H1 (cell line): Measurements from ENCODE around the gene RYR3. TPM values are rescaled to one million over a fixed set of nuclear protein-coding genes. Genes with fewer than 3 reads are reported as not detected.

Source experiments
- CTCF ChIA-PET: fragments of 300-600 bp; sonication (Branson Sonifier 250); formaldehyde crosslinking; loops from one replicate; lab custom pipeline; 2021; ENCODE audit not compliant: partially characterized antibody; lab: Charles Lee
- POLR2A ChIA-PET: fragments of 300-600 bp; sonication (Branson Sonifier 250); formaldehyde crosslinking; loops from one replicate; lab custom pipeline; 2021; ENCODE audit warnings: inconsistent platforms; ENCODE audit not compliant: partially characterized antibody; lab: Charles Lee
- DNase-seq, 2 experiments: peaks; one replicate each; pipeline versions ENCODE4 v3.0.0 to v3.0.0-alpha.2; 2010 to 2022; ENCODE audit warnings: low spot score in 2 of 2, low read depth in 1 of 2, mixed read lengths in 1 of 2
- FAIRE-seq: peaks from 2 replicates; lab custom pipeline; 2011; peaks lifted over from hg19 to GRCh38; lab: Jason Lieb, UNC
- H2AFZ ChIP-seq: 2 replicates; pipeline ENCODE4 v1.8.1; 2012; ENCODE audit warnings: low read length, inconsistent platforms
- H2AK5ac ChIP-seq: 2 replicates; pipeline ENCODE4 v1.6.1; 2013; ENCODE audit warnings: low read depth, low read length
- H2BK120ac ChIP-seq: replicated peaks from 2 replicates; pipeline ENCODE3; 2013; ENCODE audit warnings: low read depth, low read length, inconsistent platforms
- H2BK12ac ChIP-seq: 2 replicates; pipeline ENCODE4 v1.6.1; 2013; ENCODE audit warnings: low read depth, low read length
- H2BK15ac ChIP-seq: 2 replicates; pipeline ENCODE4 v1.6.1; 2013; ENCODE audit warnings: low read length
- H2BK20ac ChIP-seq: 2 replicates; pipeline ENCODE4 v1.6.1; 2013; ENCODE audit warnings: low read length
- H2BK5ac ChIP-seq: 2 replicates; pipeline ENCODE4 v1.6.1; 2013; ENCODE audit warnings: low read depth, low read length
- H3K14ac ChIP-seq: 2 replicates; pipeline ENCODE4 v1.6.1; 2013; ENCODE audit warnings: inconsistent platforms; ENCODE audit not compliant: insufficient read length
- H3K18ac ChIP-seq: 2 replicates; pipeline ENCODE4 v1.6.1; 2013; ENCODE audit warnings: low read length; ENCODE audit errors: extremely low read depth
- H3K23ac ChIP-seq: 2 replicates; pipeline ENCODE4 v1.6.1; 2013; ENCODE audit warnings: inconsistent platforms; ENCODE audit not compliant: insufficient read length
- H3K23me2 ChIP-seq: 2 replicates; pipeline ENCODE4 v1.6.1; 2013; ENCODE audit warnings: low read depth, low read length
- H3K27ac ChIP-seq: 2 replicates; pipeline ENCODE4 v1.6.1; 2011; ENCODE audit warnings: low read depth, low read length, inconsistent platforms
- H3K27me3 ChIP-seq, 4 experiments: replicated peaks in 1 of 4; 1 replicate in 1 of 4; 2 replicates in 3 of 4; pipeline versions ENCODE4 v1.6.1 to v1.8.1; 2011 to 2013; ENCODE audit warnings: low read length in 3 of 4, mild to moderate bottlenecking in 3 of 4, inconsistent platforms in 2 of 4, mixed read lengths in 2 of 4, moderate library complexity in 1 of 4; ENCODE audit not compliant: control insufficient read depth in 3 of 4, insufficient read depth in 3 of 4; ENCODE audit errors: extremely low read depth in 1 of 4
- H3K36me3 ChIP-seq, 4 experiments: 2 replicates each; pipeline versions ENCODE4 v1.6.1 to v1.8.1; 2011 to 2013; ENCODE audit warnings: mild to moderate bottlenecking in 4 of 4, low read length in 3 of 4, moderate library complexity in 2 of 4, control low read depth in 1 of 4, inconsistent platforms in 1 of 4; ENCODE audit not compliant: insufficient read depth in 4 of 4, control insufficient read depth in 2 of 4
- H3K4ac ChIP-seq: replicated peaks from 2 replicates; pipeline ENCODE3; 2013; ENCODE audit warnings: low read length, low read depth, mixed read lengths, inconsistent platforms; ENCODE audit not compliant: insufficient read length
- H3K4me1 ChIP-seq, 4 experiments: replicated peaks in 1 of 4; 1 replicate in 1 of 4; 2 replicates in 3 of 4; pipeline versions ENCODE4 v1.6.1 to v1.8.1; 2011 to 2013; ENCODE audit warnings: low read length in 3 of 4, inconsistent platforms in 2 of 4, mixed read lengths in 1 of 4; ENCODE audit not compliant: insufficient read depth in 4 of 4, control insufficient read depth in 3 of 4
- H3K4me2 ChIP-seq, 2 experiments: 2 replicates each; pipeline versions ENCODE4 v1.6.1 to v1.8.1; 2011 to 2013; ENCODE audit warnings: low read depth in 2 of 2, low read length in 2 of 2, control low read depth in 1 of 2, inconsistent platforms in 1 of 2, mild to moderate bottlenecking in 1 of 2; ENCODE audit not compliant: insufficient read depth in 1 of 2
- H3K4me3 ChIP-seq, 4 experiments: fragments of 200-600, 300-600 bp in 1 of 4; sonication (generic), shearing (Covaris generic), sonication (Bioruptor Twin) in 1 of 4; 2 replicates each; pipeline versions ENCODE4 v1.5.1 to v1.8.1; 2011 to 2016; ENCODE audit warnings: low read length in 4 of 4, low read depth in 3 of 4, control low read depth in 2 of 4, inconsistent platforms in 2 of 4, mild to moderate bottlenecking in 2 of 4, mixed read lengths in 1 of 4, moderate library complexity in 1 of 4; ENCODE audit not compliant: insufficient read depth in 2 of 4; ENCODE audit errors: extremely low read depth in 1 of 4
- H3K56ac ChIP-seq: replicated peaks from 2 replicates; pipeline ENCODE3; 2013; ENCODE audit warnings: low read depth, mild to moderate bottlenecking, mixed read lengths, low read length, inconsistent platforms; ENCODE audit not compliant: insufficient read length
- H3K79me1 ChIP-seq: 2 replicates; pipeline ENCODE4 v1.6.1; 2013; ENCODE audit warnings: low read depth, low read length, control low read depth
- H3K79me2 ChIP-seq, 2 experiments: 2 replicates each; pipeline versions ENCODE4 v1.6.1 to v1.8.1; 2012 to 2013; ENCODE audit warnings: low read length in 2 of 2, mild to moderate bottlenecking in 2 of 2, inconsistent platforms in 1 of 2; ENCODE audit not compliant: insufficient read depth in 2 of 2, control insufficient read depth in 1 of 2
- H3K9ac ChIP-seq, 4 experiments: replicated peaks in 1 of 4; 1 replicate in 1 of 4; 2 replicates in 3 of 4; pipeline versions ENCODE4 v1.6.1 to v1.8.1; 2011 to 2013; ENCODE audit warnings: low read depth in 3 of 4, low read length in 3 of 4, control low read depth in 2 of 4, mild to moderate bottlenecking in 2 of 4, moderate library complexity in 2 of 4, inconsistent platforms in 1 of 4; ENCODE audit errors: extremely low read depth in 1 of 4
- H3K9me3 ChIP-seq, 2 experiments: 2 replicates each; pipeline versions ENCODE4 v1.6.1 to v1.8.1; 2012 to 2013; ENCODE audit warnings: mild to moderate bottlenecking in 2 of 2, moderate library complexity in 2 of 2, control low read depth in 1 of 2, inconsistent platforms in 1 of 2, low read depth in 1 of 2, low read length in 1 of 2, mixed read lengths in 1 of 2; ENCODE audit not compliant: insufficient read depth in 2 of 2
- H4K20me1 ChIP-seq, 2 experiments: replicated peaks in 1 of 2; 2 replicates each; pipeline versions ENCODE3 to v1.8.1; 2011 to 2013; ENCODE audit warnings: inconsistent platforms in 2 of 2, low read length in 2 of 2, mild to moderate bottlenecking in 1 of 2; ENCODE audit not compliant: insufficient read depth in 2 of 2, control insufficient read depth in 1 of 2
- H4K5ac ChIP-seq: 2 replicates; pipeline ENCODE4 v1.6.1; 2013; ENCODE audit warnings: low read length, low read depth, mixed read lengths, inconsistent platforms; ENCODE audit not compliant: insufficient read length
- H4K8ac ChIP-seq: 2 replicates; pipeline ENCODE4 v1.8.0; 2013; ENCODE audit warnings: mild to moderate bottlenecking, moderate library complexity, low read length, inconsistent platforms; ENCODE audit not compliant: insufficient read depth; ENCODE audit errors: extremely low read depth
- H4K91ac ChIP-seq: replicated peaks from 2 replicates; pipeline ENCODE3; 2013; ENCODE audit warnings: low read length, mixed read lengths, inconsistent platforms; ENCODE audit not compliant: insufficient read length
- EGR1 ChIP-seq: IDR thresholded peaks from 2 replicates; pipeline ENCODE4 v1.6.1; 2011; ENCODE audit warnings: low read depth, low read length, borderline replicate concordance
- KDM4A ChIP-seq: IDR thresholded peaks from one replicate; pipeline ENCODE4 v1.7.1; 2012; ENCODE audit warnings: low read depth, mild to moderate bottlenecking, moderate library complexity, low read length, inconsistent platforms; ENCODE audit not compliant: severe bottlenecking
- KDM5A ChIP-seq: fragments of 200-600 bp; IDR thresholded peaks from 2 replicates; pipeline ENCODE4 v1.7.1; 2012; ENCODE audit warnings: mild to moderate bottlenecking, low read length, inconsistent platforms, mixed read lengths
- NANOG ChIP-seq: IDR thresholded peaks from 2 replicates; pipeline ENCODE4 v1.6.1; 2011; ENCODE audit warnings: low read length, low read depth, mild to moderate bottlenecking, inconsistent platforms; ENCODE audit not compliant: insufficient read depth, poor library complexity, severe bottlenecking
- POLR2A ChIP-seq, 2 experiments: IDR thresholded peaks; 1 replicate in 1 of 2; 2 replicates in 1 of 2; pipeline ENCODE4 v1.6.1; 2011; ENCODE audit warnings: low read depth in 2 of 2, low read length in 2 of 2, mild to moderate bottlenecking in 2 of 2; ENCODE audit errors: control extremely low read depth in 1 of 2
- SIN3A ChIP-seq, 2 experiments: IDR thresholded peaks in 1 of 2; conservative IDR thresholded peaks in 1 of 2; 2 replicates each; pipeline ENCODE4 v1.6.1; 2011 to 2012; ENCODE audit warnings: low read length in 2 of 2, improper control_type of control experiment in 1 of 2, low read depth in 1 of 2, mild to moderate bottlenecking in 1 of 2
- TAF7 ChIP-seq: optimal IDR thresholded peaks from 2 replicates; pipeline ENCODE3; 2011; ENCODE audit warnings: low read depth, mild to moderate bottlenecking, inconsistent platforms, low read length, moderate library complexity, borderline replicate concordance
- USF2 ChIP-seq: IDR thresholded peaks from 2 replicates; pipeline ENCODE4 v1.6.1; 2011; ENCODE audit warnings: low read length, improper control_type of control experiment
- WGBS, 2 experiments: shearing (Covaris generic) in 1 of 2; methylation state at CpG; one replicate each; pipeline versions ENCODE4 v1.1.6 to v1.1.7; 2013 to 2015; ENCODE audit warnings: low lambda C conversion rate in 2 of 2, mixed read lengths in 2 of 2, inconsistent platforms in 1 of 2, low coverage in 1 of 2, missing lambda C conversion rate in 1 of 2; ENCODE audit not compliant: insufficient replicate concordance in 2 of 2, insufficient coverage in 1 of 2, insufficient read length in 1 of 2; ENCODE audit errors: extremely low coverage in 1 of 2, missing lambda C conversion rate in 1 of 2; 5-methylcytosine and 5-hydroxymethylcytosine counted together
- polyA plus RNA-seq, 7 experiments: library from polyadenylated mRNA; depleted of rRNA in 3 of 7; stranded (reverse) in 5 of 7; unstranded in 2 of 7; fragments of >200 nt in 5 of 7; fragments of 200-250 nt in 2 of 7; gene quantifications; 1 replicate in 5 of 7; 2 replicates in 1 of 7; 4 replicates in 1 of 7; pipeline versions ENCODE4 v1.2.1 to v1.2.3, GENCODE V29; 2011 to 2013; ENCODE audit warnings: missing spikeins in 2 of 7, mixed read lengths in 2 of 7
- total RNA-seq: library from RNA; stranded (reverse); fragmentation: NEBNext Ultra II Directional; extraction: Animal tissue kit (Norgen Biotek cat#: 25700); gene quantifications from 2 replicates; pipeline ENCODE4 v1.2.1, GENCODE V29; 2021

The RYR3 gene
- total and polyA plus RNA-seq, 2 of the 8 experiments (the other 6 are each of a cell fraction or from before 2014, with no cell fraction given), result 0.33 to 3.4 TPM

GRCh38 chr15:33460166-33460805, 149.5 kb downstream of the RYR3 start:
- H3K4me1 ChIP-seq, result peaks cover 0 to 5% (median 0%) of the 10 kb centered on the region in 4 experiments; a peak in 2 of 7 replicates
- ChIA-PET POLR2A (no interaction called here), CTCF (interaction anchor here (0.8 kb wide), 1 partner anchor 17 kb away, joined by 3 read pairs; no protein-coding TSS in a partner anchor)
- H4K8ac ChIP-seq, result no peak overlapping the region
- no peak overlapping the region for H3K4me2 ChIP-seq
- no peak overlapping the region for H3K27ac ChIP-seq
- TF ChIP-seq POLR2A (IDR thresholded peaks at IDR 0.05; ENCODE audit: control extremely low read depth in 1 of 2, low read depth in 2 of 2, low read length in 2 of 2), result no peak
- TF ChIP-seq USF2, result no peak
- no peak for TF ChIP-seq NANOG
- no peak for TF ChIP-seq SIN3A (conservative IDR thresholded peaks at IDR 0.05 in 1 of 2, IDR thresholded peaks at IDR 0.05 in 1 of 2; ENCODE audit: low read depth in 1 of 2, low read length in 2 of 2)
- no peak for TF ChIP-seq KDM5A
- TF ChIP-seq EGR1, result no peak
- TF ChIP-seq KDM4A, result no peak
- no peak for TF ChIP-seq TAF7
- no peak overlapping the region for H2BK5ac ChIP-seq
- H3K18ac ChIP-seq, result no peak overlapping the region
- WGBS, 2 experiments, result 92% methylated on average over 6 of the region's 6 CpGs; no CpG with 5 or more reads in 1 of the 2 experiments
- H3K79me1 ChIP-seq, result no peaks in the 10 kb centered on the region
- H3K14ac ChIP-seq, result no peak overlapping the region
- no peak overlapping the region for H2BK120ac ChIP-seq
- H3K56ac ChIP-seq, result no peak overlapping the region
- no peaks in the 10 kb centered on the region for H3K79me2 ChIP-seq
- H3K4me3 ChIP-seq, result no peak overlapping the region
- FAIRE-seq (no peak), DNase-seq (no peak)
- no peaks in the 10 kb centered on the region for H3K23me2 ChIP-seq
- no peak overlapping the region for H4K5ac ChIP-seq
- H2AFZ ChIP-seq, result no peak overlapping the region
- H2BK12ac ChIP-seq, result no peak overlapping the region
- no peak overlapping the region for H3K9ac ChIP-seq
- H3K27me3 ChIP-seq, result no peaks in the 10 kb centered on the region
- H4K20me1 ChIP-seq, result no peaks in the 10 kb centered on the region
- H3K36me3 ChIP-seq, result no peaks in the 10 kb centered on the region
- H2AK5ac ChIP-seq, result no peak overlapping the region
- no peak overlapping the region for H3K4ac ChIP-seq
- no peak overlapping the region for H3K23ac ChIP-seq
- H2BK20ac ChIP-seq, result no peak overlapping the region
- H2BK15ac ChIP-seq, result no peak overlapping the region
- no peak overlapping the region for H4K91ac ChIP-seq
- no peaks in the 10 kb centered on the region for H3K9me3 ChIP-seq
